HG03442 (cell line): ENCODE results near the gene TPRA1.
A peak's percentile ranks its signal among the peaks of the same experiment; 100 is the strongest.

Experiments used
- ATAC-seq: cut with Tn5 transposase; IDR thresholded peaks from one replicate; pipeline ENCODE4 v1.9.1; 2021; ENCODE audit warnings: mild to moderate bottlenecking, moderate library complexity; ENCODE audit not compliant: unreplicated experiment

The TPRA1 gene

DNA sequence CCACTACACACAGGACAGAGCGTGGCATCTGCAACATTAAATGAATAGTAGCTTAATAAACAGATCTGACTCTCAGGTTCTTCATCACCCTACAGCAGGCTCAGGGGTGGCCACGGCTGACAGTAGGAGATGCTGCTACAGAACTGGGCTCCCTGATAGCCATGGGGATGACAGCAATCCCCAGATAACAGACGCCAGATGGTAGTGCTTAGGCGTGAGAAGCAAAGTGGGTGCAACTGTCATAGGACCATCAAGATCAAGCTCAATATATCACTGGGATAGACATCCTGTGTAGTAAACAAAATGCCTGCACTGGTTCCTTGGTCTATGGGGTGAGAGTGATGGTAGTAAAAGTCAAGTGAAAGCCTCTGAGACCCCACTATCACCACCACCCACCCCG is 2.6 kb upstream of the TPRA1 start:
- no peak for ATAC-seq

DNA sequence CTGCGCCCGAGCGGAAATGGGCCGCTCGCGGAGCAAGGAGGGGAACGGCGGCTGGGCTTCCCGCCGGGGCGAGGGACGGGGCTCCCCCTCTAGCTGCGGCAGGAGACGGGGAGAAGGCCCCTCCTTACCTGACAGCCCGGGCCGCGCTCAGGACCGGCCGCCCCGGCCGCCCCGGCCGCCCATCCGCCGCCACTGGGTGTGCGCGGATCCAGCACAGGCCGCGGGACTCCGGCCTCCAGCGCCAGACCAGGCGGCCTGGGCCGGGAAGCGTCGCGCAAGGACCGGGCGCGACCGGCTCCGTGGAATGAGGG is 296 bp downstream of the TPRA1 start:
- ATAC-seq: peak; percentile 29

DNA sequence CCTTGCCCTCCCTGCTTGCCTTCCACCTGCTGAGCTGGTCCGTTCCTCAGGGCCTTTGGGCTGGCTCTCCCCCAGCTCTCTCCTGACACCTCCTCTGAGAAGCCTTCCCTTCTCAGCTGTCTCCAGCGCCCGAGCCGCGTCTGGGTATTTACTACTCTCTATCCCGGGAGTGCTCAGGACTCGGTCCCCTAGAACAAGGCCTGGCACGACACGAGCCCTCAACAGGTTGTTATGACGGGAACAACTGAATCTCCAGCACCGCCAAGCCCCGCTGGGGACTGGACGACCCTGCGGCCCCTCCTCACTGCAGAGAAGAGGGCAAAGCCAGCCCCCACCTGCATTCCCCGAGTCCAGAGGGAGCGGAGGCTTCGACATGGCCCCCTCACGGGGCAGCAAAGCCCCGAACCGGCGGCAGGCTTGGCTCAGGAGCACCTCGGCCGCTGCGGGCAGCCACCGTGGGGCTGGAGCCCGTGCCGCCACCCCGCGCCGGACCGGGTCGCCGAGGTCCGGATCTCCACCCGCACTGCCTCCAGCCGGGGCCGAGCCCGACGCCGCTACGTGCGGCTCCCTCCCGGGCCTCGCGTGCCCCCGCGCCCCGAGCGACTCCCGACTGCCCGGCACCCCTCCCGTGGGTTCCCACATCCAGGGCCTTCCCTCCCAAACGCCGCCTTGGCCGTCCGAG is 792 bp downstream of the TPRA1 start:
- ATAC-seq: peak; percentile 6

DNA sequence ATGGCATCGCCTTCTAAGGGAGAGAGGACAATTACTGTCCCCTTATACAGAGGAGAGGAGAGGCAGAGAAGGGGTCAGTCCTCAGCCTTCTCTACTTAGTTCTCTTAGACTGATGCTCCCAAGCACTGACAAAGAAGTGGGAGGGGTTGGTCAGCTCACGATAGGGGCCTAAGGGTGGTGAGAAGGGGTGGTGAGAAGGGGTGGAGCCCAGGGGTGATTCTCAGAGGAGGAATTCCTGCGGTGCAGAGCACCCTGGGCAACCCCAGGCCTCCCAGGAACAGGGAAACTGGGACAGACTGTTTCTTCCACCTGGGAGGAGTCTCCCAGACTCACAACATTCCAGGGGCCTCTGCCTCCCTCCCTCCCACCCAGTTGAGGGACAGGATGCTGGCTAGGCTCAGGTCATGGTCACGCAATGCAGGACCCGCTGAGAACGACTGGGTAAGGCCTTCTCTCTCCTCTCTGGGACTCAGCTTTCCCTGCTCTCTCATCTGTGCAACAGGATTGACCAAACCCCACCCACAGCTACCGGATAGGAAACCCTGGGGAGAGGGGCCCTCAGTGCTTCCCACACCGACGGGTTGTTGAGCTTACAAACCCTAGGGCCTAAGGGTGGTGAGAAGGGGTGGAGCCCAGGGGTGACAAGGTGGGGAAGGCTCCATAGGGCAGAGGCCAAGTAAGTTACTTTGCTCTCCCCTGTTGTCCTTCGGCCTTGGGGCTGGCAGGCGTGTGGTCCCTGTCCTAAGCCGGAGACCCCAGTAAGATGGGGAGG is 1.5 kb downstream of the TPRA1 start:
- ATAC-seq: no peak

DNA sequence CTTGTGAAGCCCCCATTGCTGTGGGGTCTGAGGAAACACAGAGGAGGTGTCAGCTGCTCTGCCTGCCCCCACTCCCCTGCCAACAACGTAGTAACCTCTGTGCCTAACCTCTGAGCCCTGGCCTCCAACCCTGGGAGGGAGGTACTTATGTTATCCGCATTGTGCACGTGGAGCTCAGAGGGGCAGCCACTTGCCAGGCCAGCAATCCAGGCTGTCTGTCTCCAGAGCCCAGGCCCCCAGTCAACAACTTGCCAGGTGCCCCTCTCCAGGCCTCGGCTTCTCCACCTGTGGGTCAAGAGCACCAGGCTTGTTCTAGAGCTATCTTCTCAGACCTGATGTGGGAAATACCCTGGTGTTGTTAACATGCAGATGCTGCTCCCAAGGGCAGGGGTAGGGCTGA is 2.7 kb downstream of the TPRA1 start:
- ATAC-seq: no peak

DNA sequence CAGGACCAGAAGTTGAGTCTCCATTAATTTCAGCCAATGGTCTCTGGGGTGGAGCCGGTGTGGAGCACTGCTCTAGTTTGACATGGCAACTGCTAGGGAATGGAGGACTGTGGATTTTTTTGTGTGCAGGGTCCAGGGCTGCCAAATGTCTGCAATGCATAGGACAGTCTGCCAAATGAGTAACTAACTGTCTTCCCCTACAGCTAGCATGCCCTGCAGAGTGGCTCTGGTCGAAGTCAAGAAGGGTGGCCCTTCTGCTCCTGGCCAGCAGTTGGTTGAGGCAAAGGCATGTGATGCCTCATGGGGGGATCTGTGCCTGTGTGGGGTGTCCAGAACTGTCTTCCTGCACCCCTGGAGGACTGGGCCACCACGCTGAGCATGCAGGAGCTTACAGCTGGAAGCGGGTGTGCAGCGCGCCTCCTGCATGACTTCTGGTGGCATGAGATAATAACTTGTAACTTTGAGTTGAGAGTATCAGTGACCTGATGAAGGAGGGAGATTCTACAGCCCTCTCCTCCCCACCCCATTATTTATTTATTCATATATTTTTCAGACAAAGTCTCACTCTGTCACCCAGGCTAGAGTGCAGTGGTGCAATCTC is 4.6 kb downstream of the TPRA1 start:
- ATAC-seq: no peak

DNA sequence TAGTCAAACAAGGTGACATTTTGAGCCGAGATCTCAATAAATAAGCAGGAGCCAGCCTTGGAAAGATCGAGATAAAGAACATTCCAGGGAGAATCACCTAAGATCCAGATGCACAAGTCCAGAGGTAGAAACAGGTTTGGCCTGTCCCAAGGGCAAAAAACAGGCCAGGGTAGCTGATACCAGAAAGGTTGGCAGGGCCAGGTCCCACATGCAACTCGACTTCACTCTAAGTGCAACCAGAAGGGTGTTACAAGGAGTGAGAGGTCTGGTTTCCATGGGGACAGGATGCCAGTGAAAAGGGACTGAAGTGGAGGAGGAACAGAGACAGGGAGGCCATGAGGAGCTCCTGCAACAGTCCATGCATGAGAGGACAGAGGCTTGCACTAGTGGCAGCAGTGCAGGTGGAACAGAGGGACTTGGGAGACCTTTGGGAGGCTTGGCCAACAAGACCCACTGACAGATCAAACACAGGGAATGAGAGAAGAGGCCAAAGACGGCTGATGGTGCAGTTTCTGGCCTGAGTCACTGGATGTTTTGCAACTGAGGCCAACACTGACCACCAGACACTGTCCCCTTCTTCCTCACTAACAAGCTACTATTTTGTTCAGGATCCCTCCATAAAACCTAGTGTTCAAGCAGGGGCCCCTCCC is 5.2 kb downstream of the TPRA1 start:
- no peak for ATAC-seq

DNA sequence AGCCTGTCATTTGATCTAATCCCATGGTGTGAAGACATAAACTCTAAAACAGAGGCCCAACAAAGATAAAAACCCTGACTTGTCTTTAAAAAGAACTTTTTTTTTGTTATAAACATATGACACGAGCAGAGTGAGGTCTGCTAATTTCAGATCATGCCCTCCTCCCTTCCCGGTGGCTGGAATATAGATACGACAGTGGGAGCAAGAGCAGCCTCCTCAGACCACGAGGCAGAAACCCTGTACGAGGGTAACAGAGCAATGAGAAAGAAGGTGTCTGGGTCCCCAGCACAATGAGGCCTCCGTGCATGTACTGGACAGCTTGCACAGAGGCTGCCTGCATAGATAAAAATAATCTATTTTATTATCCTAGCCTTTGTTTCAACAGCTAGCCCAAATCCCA is 5.8 kb downstream of the TPRA1 start:
- no peak for ATAC-seq

DNA sequence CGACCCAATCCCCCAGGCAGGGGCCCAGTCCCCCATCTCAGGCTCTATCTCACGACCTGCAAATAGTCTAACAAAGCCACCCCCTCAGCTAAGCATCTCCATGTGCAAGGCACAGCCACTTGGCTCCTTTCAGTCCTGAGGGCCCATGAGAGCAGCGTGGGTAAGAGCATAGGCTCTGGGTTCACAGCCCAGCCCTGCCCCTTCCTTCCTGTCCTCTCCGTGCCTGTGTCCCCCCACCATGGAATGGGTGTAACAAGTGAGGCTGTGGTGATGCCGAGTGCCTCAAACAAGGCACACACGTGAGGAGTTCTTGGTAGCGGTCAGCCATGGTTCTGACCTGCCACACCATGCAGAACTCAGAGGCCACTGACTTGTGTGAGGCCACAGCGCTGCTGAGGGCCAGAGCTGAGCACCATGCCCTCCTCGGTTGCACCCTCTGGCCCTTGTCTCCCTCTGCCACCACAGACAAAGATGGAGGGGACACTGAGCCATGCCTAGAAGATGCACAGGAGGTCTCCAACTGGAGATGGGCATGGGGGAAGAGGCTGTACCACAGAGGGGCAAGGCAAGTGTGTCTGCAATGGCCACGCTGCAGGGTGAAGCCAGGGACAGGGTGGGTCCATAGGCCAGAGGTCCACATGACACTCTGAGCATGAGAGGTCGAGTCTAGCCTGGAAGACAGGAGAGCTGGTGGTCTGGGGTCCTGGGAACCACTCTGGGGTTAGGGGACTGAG is 10.0 kb downstream of the TPRA1 start:
- ATAC-seq: no peak

DNA sequence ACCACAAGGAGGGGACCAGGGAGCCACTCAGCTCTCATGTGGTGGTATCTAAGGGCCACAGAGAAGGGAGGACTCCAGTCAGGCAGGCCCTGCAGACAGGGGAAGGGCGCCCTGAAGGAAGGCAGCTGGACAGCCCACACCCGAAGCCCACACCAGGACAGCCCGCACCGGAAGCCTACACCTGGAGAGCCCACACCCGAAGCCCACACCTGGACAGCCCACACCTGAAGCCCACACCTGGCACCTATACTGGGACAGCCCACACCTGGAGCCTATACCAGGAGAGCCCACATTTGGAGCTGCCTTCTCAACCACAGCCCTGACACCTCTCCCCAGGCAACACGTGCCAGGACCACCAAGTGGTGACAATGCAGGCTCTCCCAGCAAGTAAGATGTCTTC is 11.7 kb downstream of the TPRA1 start:
- no peak for ATAC-seq

DNA sequence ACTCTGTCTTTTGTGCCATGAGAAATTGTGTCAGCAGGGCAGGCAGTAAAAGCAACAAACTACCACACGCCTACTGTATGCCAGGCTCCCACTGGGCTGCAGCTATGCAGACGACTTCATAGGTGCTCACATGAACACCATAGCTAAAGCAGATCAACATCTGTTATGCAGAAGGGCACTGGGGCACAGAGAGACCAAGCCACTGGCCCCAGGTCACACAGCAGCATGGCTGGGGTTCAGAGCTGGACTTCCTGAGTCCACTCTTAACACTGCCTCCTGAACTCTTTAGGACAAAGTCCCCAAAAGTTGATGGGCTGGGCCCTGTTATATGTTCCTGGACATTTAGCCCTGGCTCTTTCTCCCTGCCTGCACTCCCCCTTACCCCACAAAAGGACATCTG is 12.4 kb downstream of the TPRA1 start:
- no peak for ATAC-seq

DNA sequence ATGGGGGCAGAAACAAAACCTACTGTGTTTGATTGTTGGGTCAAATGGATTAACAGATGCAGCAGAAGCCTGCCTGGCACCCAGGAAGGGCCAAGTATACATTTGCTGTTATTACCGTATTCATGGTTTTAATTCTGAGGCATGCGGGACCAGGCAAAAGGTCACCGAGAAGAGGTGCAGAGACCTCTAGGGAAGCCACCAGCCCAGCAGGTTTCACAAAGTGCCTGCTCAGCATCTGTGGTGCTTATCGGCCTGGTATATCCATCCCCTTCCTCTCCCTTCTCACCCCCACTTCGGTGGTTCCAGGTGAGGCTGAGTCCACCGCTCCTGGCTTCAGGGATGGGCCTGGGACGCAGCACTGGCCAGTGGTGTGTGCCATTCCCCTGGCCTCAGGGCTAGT is 13.1 kb downstream of the TPRA1 start:
- no peak for ATAC-seq

DNA sequence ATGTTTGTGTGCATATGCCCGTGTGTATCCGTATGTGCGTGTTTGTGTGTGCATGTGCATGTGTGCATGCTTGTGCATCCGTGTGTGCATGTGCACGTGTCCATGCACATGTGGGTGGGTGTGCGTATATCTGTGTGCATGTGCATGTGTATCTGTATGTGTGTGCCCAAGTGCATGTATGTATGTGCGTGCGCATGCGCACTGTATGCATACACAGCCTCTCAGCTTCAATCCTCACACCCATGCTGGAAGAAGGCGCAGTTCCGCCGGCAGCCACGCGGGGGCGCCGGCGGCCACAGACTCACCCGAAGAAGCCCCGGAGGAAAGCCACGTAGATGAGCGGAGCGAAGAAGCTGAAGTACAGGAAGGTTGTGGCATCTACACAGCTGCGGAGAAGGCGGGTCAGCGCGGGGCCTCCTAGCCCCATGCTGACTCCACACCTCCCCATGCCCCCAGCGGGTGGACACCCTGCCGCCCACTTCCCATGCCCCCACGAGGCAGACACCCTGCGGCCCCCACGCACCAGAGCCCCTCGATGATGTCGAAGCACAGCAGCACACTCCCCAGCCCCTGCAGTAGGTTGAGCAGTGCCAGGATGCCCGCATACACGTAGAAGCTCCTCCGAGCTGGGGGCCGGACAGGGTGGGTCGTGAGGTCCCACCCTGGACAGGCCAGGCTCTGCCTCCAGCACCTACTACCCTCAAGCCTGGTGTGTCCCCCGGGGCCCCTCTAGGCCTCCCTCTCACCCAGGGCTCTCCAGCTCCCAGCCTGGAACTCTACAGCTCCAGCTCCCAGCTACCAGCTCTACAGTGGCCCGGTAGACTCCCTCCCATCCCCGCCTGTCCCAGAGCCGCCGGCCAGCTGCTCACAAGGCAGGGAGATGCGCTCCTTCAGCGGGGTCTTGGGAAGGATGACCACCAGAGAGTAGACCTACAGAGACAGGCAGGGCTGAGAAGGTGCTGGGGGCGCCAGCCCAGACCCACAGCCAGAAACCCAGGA is 15.4 kb downstream of the TPRA1 start:
- ATAC-seq: peak; percentile 75

DNA sequence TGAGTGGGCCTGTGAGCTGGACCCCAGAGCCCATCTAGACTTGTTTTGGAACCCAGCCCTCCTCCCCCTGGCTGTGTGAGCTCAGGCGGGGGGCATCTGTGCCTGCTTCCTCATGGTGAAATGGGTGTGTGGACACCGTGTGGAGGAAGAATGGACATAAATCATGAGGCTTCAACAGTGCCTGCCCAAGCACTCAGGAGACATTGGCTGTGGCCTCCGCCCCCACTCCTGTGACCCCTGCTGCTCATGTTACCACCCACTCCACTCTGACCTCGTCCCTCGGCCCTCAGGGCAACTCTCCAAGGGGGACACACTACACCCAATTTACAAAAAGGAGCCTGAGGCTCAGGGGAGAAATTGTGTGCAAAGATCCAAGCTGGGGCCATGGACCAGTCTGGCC is 16.6 kb downstream of the TPRA1 start:
- no peak for ATAC-seq

DNA sequence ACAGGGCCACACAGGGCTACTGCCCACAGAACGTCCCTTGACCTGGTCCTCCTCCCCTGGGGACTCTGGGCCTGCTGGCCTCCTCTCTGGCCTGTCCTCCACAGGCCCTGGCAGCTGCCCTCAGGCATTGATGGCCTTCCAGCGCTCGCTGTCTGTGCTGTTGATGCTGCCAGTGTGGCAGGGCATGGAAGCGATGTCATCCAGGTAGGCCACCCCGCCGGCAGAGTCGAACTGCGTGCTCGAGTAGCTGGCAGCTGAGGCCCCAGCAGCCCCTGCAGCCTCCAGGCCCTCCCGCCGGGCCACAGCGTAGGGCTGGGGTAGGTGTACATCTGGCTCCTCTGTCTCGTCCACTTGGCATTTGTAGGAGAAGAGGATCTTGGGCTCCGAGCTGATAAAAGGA is 17.1 kb downstream of the TPRA1 start:
- no peak for ATAC-seq

DNA sequence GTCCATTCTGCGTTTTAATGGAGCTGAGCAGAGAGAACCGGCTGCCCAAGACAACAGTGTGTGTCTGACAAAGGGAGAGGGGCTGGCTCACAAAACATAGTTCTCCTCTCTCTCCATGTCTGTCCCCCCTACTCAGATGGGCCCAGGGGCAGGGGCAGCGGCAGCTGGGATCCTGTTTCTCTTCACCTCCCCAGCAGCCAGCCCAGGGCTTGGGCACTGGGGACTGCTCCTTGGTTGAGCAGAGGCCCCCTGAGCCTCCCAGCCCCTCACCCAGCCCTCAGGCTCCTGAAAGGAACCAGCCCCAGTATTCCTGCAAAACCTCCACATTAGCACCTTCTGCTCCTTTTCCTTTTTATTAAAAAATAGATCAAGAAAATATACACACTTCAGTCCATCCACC is 17.8 kb downstream of the TPRA1 start:
- ATAC-seq: no peak

DNA sequence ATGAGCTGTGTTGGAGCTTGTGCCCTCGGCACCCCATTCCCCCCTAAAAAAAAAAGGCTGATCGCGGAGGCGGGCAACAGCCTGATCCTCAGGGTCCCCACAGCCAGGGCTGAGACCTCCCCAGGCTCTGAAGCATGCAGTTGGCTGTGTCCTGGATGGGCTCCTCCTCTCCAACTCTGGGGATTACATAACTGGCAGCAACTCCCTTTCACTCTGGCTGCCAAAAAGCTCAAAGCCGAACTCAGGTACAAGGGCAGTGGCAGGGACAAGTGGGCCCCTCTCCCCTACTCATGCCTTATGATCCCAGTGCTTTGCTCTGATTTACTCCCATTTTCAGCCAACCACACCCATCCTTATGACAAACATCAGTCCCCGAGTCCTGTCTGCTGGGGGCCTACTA is 18.3 kb downstream of the TPRA1 start:
- ATAC-seq: no peak

DNA sequence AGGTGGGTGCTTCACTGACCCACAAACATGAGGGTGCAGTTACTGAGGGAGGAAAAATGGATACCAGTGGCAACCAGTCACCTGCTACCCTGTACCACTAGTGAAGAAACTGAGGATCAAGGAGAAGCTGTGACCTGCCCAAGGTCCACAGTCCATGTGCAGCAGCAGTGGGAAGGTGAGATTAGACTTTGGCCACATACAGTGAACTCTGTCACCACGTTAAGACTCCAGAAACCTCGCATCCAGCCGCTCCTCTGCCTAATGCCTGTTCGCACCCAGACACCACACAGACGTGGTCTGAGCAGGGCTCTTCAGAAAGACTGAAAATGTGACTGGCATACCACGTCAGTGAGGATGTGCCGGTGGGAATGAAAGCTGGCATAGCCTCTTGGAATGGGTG is 20.0 kb downstream of the TPRA1 start:
- ATAC-seq: no peak

DNA sequence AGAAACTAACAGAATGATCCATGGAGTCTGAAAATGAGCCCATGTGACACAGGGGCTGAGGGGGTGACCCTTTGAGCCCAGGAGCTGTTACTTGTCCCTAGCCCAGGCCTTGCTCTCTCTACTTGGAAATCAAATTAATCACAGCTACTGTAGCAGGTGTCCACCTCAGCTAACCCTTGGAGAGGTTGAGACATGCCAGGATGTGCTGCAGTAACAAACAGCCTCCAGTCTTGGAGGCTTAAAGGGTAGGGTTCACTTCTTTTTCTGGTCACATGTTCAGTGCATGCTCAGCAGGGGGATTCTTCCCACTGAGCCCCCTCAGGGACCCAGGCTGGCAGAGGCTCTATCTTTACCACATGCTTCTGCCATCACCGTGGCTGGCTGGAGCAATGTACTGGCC is 21.4 kb downstream of the TPRA1 start:
- no peak for ATAC-seq

DNA sequence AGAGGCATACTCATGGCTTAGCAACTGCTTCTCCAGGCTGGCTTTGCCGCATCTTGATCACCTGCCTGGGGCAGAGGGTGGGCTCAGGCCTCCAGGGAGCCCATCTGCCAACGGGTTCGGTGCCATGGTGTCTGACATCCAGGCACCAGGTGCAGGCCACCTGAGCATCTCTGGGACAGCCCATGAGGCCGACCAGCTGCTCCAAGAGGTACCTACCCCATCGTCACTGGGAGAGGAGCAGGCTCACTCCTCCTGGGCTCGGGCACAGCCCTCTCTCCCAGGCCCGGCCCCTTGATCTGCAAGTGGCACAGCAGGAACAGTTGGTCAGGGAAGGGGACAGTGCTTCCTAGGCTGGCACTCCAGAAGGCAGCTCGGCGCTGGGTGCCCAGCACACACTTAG is 21.9 kb downstream of the TPRA1 start:
- no peak for ATAC-seq
